Measurements from ENCODE around the gene TRAF2. TPM values are rescaled to one million over a fixed set of nuclear protein-coding genes. Genes with fewer than 3 reads are reported as not detected.

The TRAF2 gene
- total RNA-seq, 1 experiment from 2014 or later = 29.2 TPM

DNA sequence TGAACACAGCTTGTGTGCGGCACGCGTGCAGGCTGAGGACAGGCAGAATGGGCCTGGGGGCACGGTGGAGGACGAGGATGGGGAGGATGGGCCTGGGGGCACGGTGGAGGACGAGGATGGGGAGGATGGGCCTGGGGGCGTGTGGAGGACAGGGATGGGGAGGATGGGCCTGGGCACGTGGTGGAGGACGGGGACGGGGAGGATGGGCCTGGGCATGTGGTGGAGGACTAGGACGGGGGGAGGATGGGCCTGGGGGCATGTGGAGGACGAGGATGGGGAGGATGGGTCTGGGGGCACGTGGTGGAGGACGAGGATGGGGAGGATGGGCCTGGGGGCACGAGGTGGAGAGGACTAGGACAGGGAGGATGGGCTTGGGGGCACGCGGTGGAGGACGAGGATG, 36.2 kb downstream of the TRAF2 start:
- H3K9me3 ChIP-seq (ENCODE audit: low read depth, low read length, poor library complexity, severe bottlenecking) = no peaks in the 10 kb centered on the region
- POLR2A ChIA-PET (ENCODE audit: low non-redundant PET) = no interaction called here
- no TSS peak for BruUV-seq (replicated peaks)
- H3K36me3 ChIP-seq (ENCODE audit: insufficient read depth, low read length, poor library complexity, severe bottlenecking) = peaks cover 33% of the 10 kb centered on the region
- H3K4me3 ChIP-seq (ENCODE audit: low read depth, low read length, poor library complexity, severe bottlenecking) = no peak overlapping the region
- CTCF ChIA-PET = no interaction called here
- no peaks in the 10 kb centered on the region for H3K27me3 ChIP-seq (replicated peaks; ENCODE audit: insufficient read depth, low read depth, low read length, poor library complexity)
- TF ChIP-seq EZH2 (IDR thresholded peaks at IDR 0.05; ENCODE audit: borderline replicate concordance, low read depth, low read length, poor library complexity, severe bottlenecking) = no peak
- TF ChIP-seq, protein P1, sequence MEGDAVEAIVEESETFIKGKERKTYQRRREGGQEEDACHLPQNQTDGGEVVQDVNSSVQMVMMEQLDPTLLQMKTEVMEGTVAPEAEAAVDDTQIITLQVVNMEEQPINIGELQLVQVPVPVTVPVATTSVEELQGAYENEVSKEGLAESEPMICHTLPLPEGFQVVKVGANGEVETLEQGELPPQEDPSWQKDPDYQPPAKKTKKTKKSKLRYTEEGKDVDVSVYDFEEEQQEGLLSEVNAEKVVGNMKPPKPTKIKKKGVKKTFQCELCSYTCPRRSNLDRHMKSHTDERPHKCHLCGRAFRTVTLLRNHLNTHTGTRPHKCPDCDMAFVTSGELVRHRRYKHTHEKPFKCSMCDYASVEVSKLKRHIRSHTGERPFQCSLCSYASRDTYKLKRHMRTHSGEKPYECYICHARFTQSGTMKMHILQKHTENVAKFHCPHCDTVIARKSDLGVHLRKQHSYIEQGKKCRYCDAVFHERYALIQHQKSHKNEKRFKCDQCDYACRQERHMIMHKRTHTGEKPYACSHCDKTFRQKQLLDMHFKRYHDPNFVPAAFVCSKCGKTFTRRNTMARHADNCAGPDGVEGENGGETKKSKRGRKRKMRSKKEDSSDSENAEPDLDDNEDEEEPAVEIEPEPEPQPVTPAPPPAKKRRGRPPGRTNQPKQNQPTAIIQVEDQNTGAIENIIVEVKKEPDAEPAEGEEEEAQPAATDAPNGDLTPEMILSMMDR (conservative IDR thresholded peaks at IDR 0.05; ENCODE audit: low read depth, low read length) = no peak
- no peaks in the 10 kb centered on the region for H3K4me1 ChIP-seq (ENCODE audit: insufficient read depth, low read length, poor library complexity, severe bottlenecking)
- no peak overlapping the region for H3K27ac ChIP-seq (ENCODE audit: low read depth, low read length, poor library complexity, severe bottlenecking)
- DNase-seq (ENCODE audit: low spot score) = no peak
- intact Hi-C loops (cut with micrococcal nuclease; ENCODE audit: unreplicated experiment) = no loop called here

DNA sequence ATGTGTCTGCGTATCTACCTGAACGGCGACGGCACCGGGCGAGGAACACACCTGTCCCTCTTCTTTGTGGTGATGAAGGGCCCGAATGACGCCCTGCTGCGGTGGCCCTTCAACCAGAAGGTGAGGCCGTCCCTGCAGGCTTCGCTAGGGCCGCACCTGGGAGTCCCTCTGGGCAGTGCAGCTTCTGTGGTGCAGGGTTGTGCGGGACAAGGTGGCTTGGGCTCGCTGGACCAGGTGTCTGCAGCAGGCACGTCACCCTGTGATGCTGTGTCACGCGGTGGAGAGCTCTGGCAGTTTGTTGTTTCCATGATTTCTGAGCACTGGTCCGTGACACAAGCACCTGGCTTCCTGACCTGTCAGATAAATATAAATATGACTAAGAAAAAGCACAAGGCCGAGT, 37.6 kb downstream of the TRAF2 start:
- intact Hi-C loops (cut with micrococcal nuclease; ENCODE audit: unreplicated experiment) = no loop called here
- H3K36me3 ChIP-seq (ENCODE audit: insufficient read depth, low read length, poor library complexity, severe bottlenecking) = peaks cover 33% of the 10 kb centered on the region
- no peak overlapping the region for H3K27ac ChIP-seq (ENCODE audit: low read depth, low read length, poor library complexity, severe bottlenecking)
- ChIA-PET POLR2A (ENCODE audit: low non-redundant PET) (no interaction called here), CTCF (no interaction called here)
- no peak for DNase-seq (ENCODE audit: low spot score)
- no TSS peak for BruUV-seq (replicated peaks)
- no peaks in the 10 kb centered on the region for H3K9me3 ChIP-seq (ENCODE audit: low read depth, low read length, poor library complexity, severe bottlenecking)
- H3K4me1 ChIP-seq (ENCODE audit: insufficient read depth, low read length, poor library complexity, severe bottlenecking) = no peaks in the 10 kb centered on the region
- no peak overlapping the region for H3K4me3 ChIP-seq (ENCODE audit: low read depth, low read length, poor library complexity, severe bottlenecking)
- H3K27me3 ChIP-seq (replicated peaks; ENCODE audit: insufficient read depth, low read depth, low read length, poor library complexity) = no peaks in the 10 kb centered on the region
- TF ChIP-seq EZH2 (IDR thresholded peaks at IDR 0.05; ENCODE audit: borderline replicate concordance, low read depth, low read length, poor library complexity, severe bottlenecking) = no peak
- TF ChIP-seq, protein P1 (conservative IDR thresholded peaks at IDR 0.05; ENCODE audit: low read depth, low read length) = no peak

DNA sequence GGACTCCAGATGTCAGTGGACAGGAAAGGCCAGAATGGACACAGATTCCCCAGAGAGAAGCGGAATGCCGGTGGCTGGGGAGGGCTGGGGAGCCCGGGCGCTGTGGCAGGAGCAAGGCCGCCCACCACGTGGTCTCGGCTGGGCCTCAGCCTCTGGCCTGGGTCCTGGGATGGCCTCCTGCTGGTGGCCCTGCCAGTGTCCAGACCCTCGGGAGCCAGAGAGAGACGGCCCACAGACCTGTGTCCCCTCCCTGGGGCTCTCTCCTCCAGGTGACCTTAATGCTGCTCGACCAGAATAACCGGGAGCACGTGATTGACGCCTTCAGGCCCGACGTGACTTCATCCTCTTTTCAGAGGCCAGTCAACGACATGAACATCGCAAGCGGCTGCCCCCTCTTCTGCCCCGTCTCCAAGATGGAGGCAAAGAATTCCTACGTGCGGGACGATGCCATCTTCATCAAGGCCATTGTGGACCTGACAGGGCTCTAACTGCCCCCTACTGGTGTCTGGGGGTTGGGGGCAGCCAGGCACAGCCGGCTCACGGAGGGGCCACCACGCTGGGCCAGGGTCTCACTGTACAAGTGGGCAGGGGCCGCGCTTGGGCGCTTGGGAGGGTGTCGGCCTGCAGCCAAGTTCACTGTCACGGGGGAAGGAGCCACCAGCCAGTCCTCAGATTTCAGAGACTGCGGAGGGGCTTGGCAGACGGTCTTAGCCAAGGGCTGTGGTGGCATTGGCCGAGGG, 39.3 kb downstream of the TRAF2 start:
- ChIA-PET POLR2A (ENCODE audit: low non-redundant PET) (no interaction called here), CTCF (no interaction called here)
- Histone ChIP-seq H3K27me3 (replicated peaks; ENCODE audit: insufficient read depth, low read depth, low read length, poor library complexity) (no peaks in the 10 kb centered on the region), H3K4me1 (ENCODE audit: insufficient read depth, low read length, poor library complexity, severe bottlenecking) (no peaks in the 10 kb centered on the region), H3K36me3 (ENCODE audit: insufficient read depth, low read length, poor library complexity, severe bottlenecking) (peaks cover 22% of the 10 kb centered on the region), H3K9me3 (ENCODE audit: low read depth, low read length, poor library complexity, severe bottlenecking) (no peaks in the 10 kb centered on the region), H3K27ac (ENCODE audit: low read depth, low read length, poor library complexity, severe bottlenecking) (no peak overlapping the region), H3K4me3 (ENCODE audit: low read depth, low read length, poor library complexity, severe bottlenecking) (no peak overlapping the region)
- no TSS peak for BruUV-seq (replicated peaks)
- TF ChIP-seq, protein P1 (conservative IDR thresholded peaks at IDR 0.05; ENCODE audit: low read depth, low read length) = no peak
- no peak for TF ChIP-seq EZH2 (IDR thresholded peaks at IDR 0.05; ENCODE audit: borderline replicate concordance, low read depth, low read length, poor library complexity, severe bottlenecking)
- intact Hi-C loops (cut with micrococcal nuclease; ENCODE audit: unreplicated experiment) = no loop called here
- DNase-seq (ENCODE audit: low spot score) = no peak
